GM12891 (cell line): ENCODE results near the gene MTX3.

Experiments
- PAX5 ChIP-seq: IDR thresholded peaks from 2 replicates; pipeline ENCODE4 v1.6.1; 2011; ENCODE audit warnings: low read length, moderate library complexity, mild to moderate bottlenecking; ENCODE audit not compliant: insufficient read depth, severe bottlenecking
- POLR2A ChIP-seq: IDR thresholded peaks from 2 replicates; pipeline ENCODE4 v1.6.1; 2011; ENCODE audit warnings: low read depth, low read length, control low read depth
- POLR2AphosphoS5 ChIP-seq: IDR thresholded peaks from 2 replicates; pipeline ENCODE4 v1.6.1; 2011; ENCODE audit warnings: low read depth, low read length, control low read depth
- POU2F2 ChIP-seq: IDR thresholded peaks from 2 replicates; pipeline ENCODE4 v1.6.1; 2011; ENCODE audit warnings: low read depth, mild to moderate bottlenecking, control low read depth, low read length, moderate library complexity
- TAF1 ChIP-seq: IDR thresholded peaks from 2 replicates; pipeline ENCODE4 v1.6.1; 2011; ENCODE audit warnings: low read depth, low read length, control low read depth

- TF ChIP-seq POLR2AphosphoS5 (no peak), POLR2A (no peak), TAF1 (no peak), POU2F2 (no peak), PAX5 (no peak)
Observed at GRCh38 chr5:80026841-80027240, 35.8 kb upstream of the MTX3 start.
